HL-60 (cell line): Measurements from ENCODE around the gene MROH7.

Experiments
- CTCF ChIP-seq: IDR thresholded peaks from one replicate; pipeline ENCODE4 v1.5.1; 2011; ENCODE audit warnings: low read length, control low read depth, inconsistent platforms; ENCODE audit not compliant: insufficient read depth
- GABPA ChIP-seq: IDR thresholded peaks from 2 replicates; pipeline ENCODE4 v1.6.1; 2012; ENCODE audit warnings: low read depth
- POLR2AphosphoS5 ChIP-seq: IDR thresholded peaks from 2 replicates; pipeline ENCODE4 v1.6.1; 2012; ENCODE audit warnings: low read depth
- REST ChIP-seq: IDR thresholded peaks from 2 replicates; pipeline ENCODE4 v1.6.1; 2012; ENCODE audit warnings: low read depth; ENCODE audit not compliant: insufficient replicate concordance
- SPI1 ChIP-seq: IDR thresholded peaks from 2 replicates; pipeline ENCODE4 v1.6.1; 2012; ENCODE audit warnings: low read depth, mild to moderate bottlenecking, borderline replicate concordance

- no peak for TF ChIP-seq CTCF
- TF ChIP-seq SPI1, result no peak
- no peak for TF ChIP-seq POLR2AphosphoS5
- TF ChIP-seq GABPA, result no peak
- no peak for TF ChIP-seq REST
Measured at GRCh38 chr1:54736685-54737084, 95.1 kb downstream of the MROH7 start.
